GM08714 (cell line): Measurements from ENCODE around the gene CHD2.

Source experiments
- H3K4me3 ChIP-seq: fragments of 200-500 bp; sonication (Bioruptor generic); 2 replicates; pipeline ENCODE4 v1.5.1; 2014; ENCODE audit warnings: mild to moderate bottlenecking, low read length, inconsistent platforms
- ZNF274 ChIP-seq: IDR thresholded peaks from 2 replicates; pipeline ENCODE4 v1.6.1; 2012; ENCODE audit warnings: mild to moderate bottlenecking, low read depth, low read length

The CHD2 gene

GRCh38 chr15:92963794-92964193 lies 63.7 kb downstream of the CHD2 start:
- no peak overlapping the region for H3K4me3 ChIP-seq
- TF ChIP-seq ZNF274: no peak

GRCh38 chr15:92968926-92969651 lies 69.0 kb downstream of the CHD2 start:
- no peak overlapping the region for H3K4me3 ChIP-seq
- no peak for TF ChIP-seq ZNF274

GRCh38 chr15:92970656-92971055 lies 70.5 kb downstream of the CHD2 start:
- no peak for TF ChIP-seq ZNF274

GRCh38 chr15:92971081-92971480 lies 71.0 kb downstream of the CHD2 start:
- H3K4me3 ChIP-seq: no peak overlapping the region
- no peak for TF ChIP-seq ZNF274

More at GRCh38 chr15:92970656-92971055, 70.5 kb downstream of the CHD2 start:
- H3K4me3 ChIP-seq: no peak overlapping the region

GRCh38 chr15:92971713-92972112 lies 71.6 kb downstream of the CHD2 start:
- TF ChIP-seq ZNF274: no peak
- no peak overlapping the region for H3K4me3 ChIP-seq

GRCh38 chr15:92974183-92974915 lies 74.2 kb downstream of the CHD2 start:
- H3K4me3 ChIP-seq: no peak overlapping the region
- TF ChIP-seq ZNF274: no peak

GRCh38 chr15:92979011-92979701 lies 79.0 kb downstream of the CHD2 start:
- TF ChIP-seq ZNF274: no peak
- H3K4me3 ChIP-seq: no peak overlapping the region

GRCh38 chr15:92981333-92981732 lies 81.2 kb downstream of the CHD2 start:
- TF ChIP-seq ZNF274: no peak
- H3K4me3 ChIP-seq: no peak overlapping the region

- TF ChIP-seq ZNF274: no peak
- H3K4me3 ChIP-seq: no peak overlapping the region
Observed at GRCh38 chr15:92984161-92984560, 84.0 kb downstream of the CHD2 start.

- no peak for TF ChIP-seq ZNF274
- H3K4me3 ChIP-seq: no peak overlapping the region
Observed at GRCh38 chr15:92989470-92989869, 89.3 kb downstream of the CHD2 start.

- no peak for TF ChIP-seq ZNF274
- no peak overlapping the region for H3K4me3 ChIP-seq
Observed at GRCh38 chr15:92990031-92990430, 89.9 kb downstream of the CHD2 start.

- H3K4me3 ChIP-seq: no peak overlapping the region
- TF ChIP-seq ZNF274: no peak
Observed at GRCh38 chr15:92992720-92993119, 92.6 kb downstream of the CHD2 start.

- no peak for TF ChIP-seq ZNF274
- H3K4me3 ChIP-seq: no peak overlapping the region
Observed at GRCh38 chr15:92997821-92998220, 97.7 kb downstream of the CHD2 start.

- no peak for TF ChIP-seq ZNF274
- no peak overlapping the region for H3K4me3 ChIP-seq
Observed at GRCh38 chr15:93001156-93001555, 101.0 kb downstream of the CHD2 start.

GRCh38 chr15:93001881-93002280 lies 101.8 kb downstream of the CHD2 start:
- TF ChIP-seq ZNF274: no peak
- no peak overlapping the region for H3K4me3 ChIP-seq

- no peak overlapping the region for H3K4me3 ChIP-seq
- TF ChIP-seq ZNF274: no peak
Observed at GRCh38 chr15:93005133-93005532, 105.0 kb downstream of the CHD2 start.
